WI38 (cell line): ENCODE results near the gene LCE1E.

Source experiments
- H3K4me3 ChIP-seq: 2 replicates; pipeline ENCODE4 v1.5.1; 2011; ENCODE audit warnings: low read depth, mild to moderate bottlenecking, control low read depth, low read length
- TF ChIP-seq, protein P1 (sequence below): IDR thresholded peaks from 2 replicates; pipeline ENCODE4 v1.5.1; 2012; ENCODE audit warnings: low read depth, mild to moderate bottlenecking, control low read depth, low read length

The LCE1E gene

GRCh38 chr1:152786077-152786476 is at the start of gene LCE1E:
Gene LCE1E (plus strand): TSS chr1:152786257. CDS start chr1:152787300, 1,043 bp downstream.
- H3K4me3 ChIP-seq = no peak within 1 kb of the TSS
- TF ChIP-seq, protein P1, sequence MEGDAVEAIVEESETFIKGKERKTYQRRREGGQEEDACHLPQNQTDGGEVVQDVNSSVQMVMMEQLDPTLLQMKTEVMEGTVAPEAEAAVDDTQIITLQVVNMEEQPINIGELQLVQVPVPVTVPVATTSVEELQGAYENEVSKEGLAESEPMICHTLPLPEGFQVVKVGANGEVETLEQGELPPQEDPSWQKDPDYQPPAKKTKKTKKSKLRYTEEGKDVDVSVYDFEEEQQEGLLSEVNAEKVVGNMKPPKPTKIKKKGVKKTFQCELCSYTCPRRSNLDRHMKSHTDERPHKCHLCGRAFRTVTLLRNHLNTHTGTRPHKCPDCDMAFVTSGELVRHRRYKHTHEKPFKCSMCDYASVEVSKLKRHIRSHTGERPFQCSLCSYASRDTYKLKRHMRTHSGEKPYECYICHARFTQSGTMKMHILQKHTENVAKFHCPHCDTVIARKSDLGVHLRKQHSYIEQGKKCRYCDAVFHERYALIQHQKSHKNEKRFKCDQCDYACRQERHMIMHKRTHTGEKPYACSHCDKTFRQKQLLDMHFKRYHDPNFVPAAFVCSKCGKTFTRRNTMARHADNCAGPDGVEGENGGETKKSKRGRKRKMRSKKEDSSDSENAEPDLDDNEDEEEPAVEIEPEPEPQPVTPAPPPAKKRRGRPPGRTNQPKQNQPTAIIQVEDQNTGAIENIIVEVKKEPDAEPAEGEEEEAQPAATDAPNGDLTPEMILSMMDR = no peak

GRCh38 chr1:152737997-152738396 is 48.1 kb upstream of the LCE1E start:
- TF ChIP-seq, protein P1 = no peak
- no peak overlapping the region for H3K4me3 ChIP-seq

- H3K4me3 ChIP-seq = no peak overlapping the region
- TF ChIP-seq, protein P1 = no peak
Measured at GRCh38 chr1:152739841-152740240, 46.2 kb upstream of the LCE1E start.

DNA sequence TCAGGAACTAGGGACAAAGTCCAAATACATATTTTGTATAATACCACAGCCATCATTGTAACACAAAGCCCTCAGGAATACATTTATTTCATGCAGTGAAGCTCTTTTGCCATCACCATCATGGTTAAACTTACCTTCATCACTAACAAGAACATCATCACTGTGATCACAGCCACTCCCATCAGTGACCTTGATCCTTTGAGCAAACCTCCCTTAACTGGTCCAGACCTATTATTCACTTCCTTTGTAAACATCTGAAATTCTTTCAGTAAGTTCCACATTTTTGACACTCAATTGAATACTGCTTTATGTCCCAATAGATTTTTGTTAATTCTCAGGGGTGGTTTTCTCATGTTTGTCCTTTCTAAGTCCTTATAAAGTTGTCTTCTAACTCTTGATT is 44.4 kb upstream of the LCE1E start:
- TF ChIP-seq, protein P1 = no peak
- H3K4me3 ChIP-seq = no peak overlapping the region

GRCh38 chr1:152743371-152744145 is 42.5 kb upstream of the LCE1E start:
- TF ChIP-seq, protein P1 = no peak
- no peak overlapping the region for H3K4me3 ChIP-seq

GRCh38 chr1:152745289-152745704 is 40.8 kb upstream of the LCE1E start:
- TF ChIP-seq, protein P1 = no peak
- no peak overlapping the region for H3K4me3 ChIP-seq

GRCh38 chr1:152745765-152746444 is 40.2 kb upstream of the LCE1E start:
- TF ChIP-seq, protein P1 = no peak
- H3K4me3 ChIP-seq = no peak overlapping the region
